OCI-LY7 (cell line): ENCODE data around the gene NOXO1. TPM values are rescaled to one million over a fixed set of nuclear protein-coding genes. Genes with fewer than 3 reads are reported as not detected.

ENCODE experiments used
- BruUV-seq: library from RNA; stranded (reverse); fragments of 400-500 nt; replicated peaks from 2 replicates; lab custom pipeline; 2021; lab: Mats Ljungman, UMichigan
- CTCF ChIA-PET: fragments of 300-600 bp; sonication (Branson Sonifier 250); formaldehyde crosslinking; loops from one replicate; lab custom pipeline; 2022; ENCODE audit warnings: antibody characterized with exemption; ENCODE audit not compliant: unreplicated experiment; lab: Charles Lee
- POLR2A ChIA-PET: fragments of 300-600 bp; sonication (Branson Sonifier 250); formaldehyde crosslinking; loops from one replicate; lab custom pipeline; 2022; ENCODE audit warnings: antibody characterized with exemption; lab: Charles Lee
- DNase-seq: peaks from one replicate; pipeline ENCODE4 v3.0.0-alpha.2; 2015; ENCODE audit warnings: low spot score
- H2AFZ ChIP-seq: fragments of 200-600 bp; sonication (generic), shearing (Covaris generic); 2 replicates; pipeline ENCODE4 v1.6.1; 2014; ENCODE audit warnings: mild to moderate bottlenecking, antibody characterized with exemption, low read length, moderate library complexity
- H3K27ac ChIP-seq: fragments of 200-600 bp; sonication (generic); 2 replicates; pipeline ENCODE4 v1.5.1; 2014; ENCODE audit warnings: mixed run types, low read depth, mild to moderate bottlenecking, moderate library complexity, low read length, inconsistent platforms; ENCODE audit not compliant: poor library complexity, severe bottlenecking
- H3K36me3 ChIP-seq: fragments of 200-600 bp; sonication (generic); 2 replicates; pipeline ENCODE4 v1.6.1; 2014; ENCODE audit warnings: mild to moderate bottlenecking, antibody characterized with exemption, low read length, moderate library complexity, mixed read lengths; ENCODE audit not compliant: insufficient read depth
- H3K4me1 ChIP-seq: fragments of 200-600 bp; sonication (generic); 2 replicates; pipeline ENCODE4 v1.5.1; 2014; ENCODE audit warnings: mild to moderate bottlenecking, low read length; ENCODE audit not compliant: insufficient read depth, poor library complexity, severe bottlenecking
- H3K4me2 ChIP-seq: fragments of 200-600 bp; sonication (generic); 2 replicates; pipeline ENCODE4 v1.6.1; 2014; ENCODE audit warnings: mild to moderate bottlenecking, low read length
- H3K4me3 ChIP-seq: fragments of 200-600 bp; sonication (generic); 2 replicates; pipeline ENCODE4 v1.5.1; 2014; ENCODE audit warnings: mild to moderate bottlenecking, low read depth, low read length; ENCODE audit not compliant: poor library complexity, severe bottlenecking
- H3K79me2 ChIP-seq: fragments of 200-600 bp; sonication (generic); 2 replicates; pipeline ENCODE4 v1.6.1; 2016; ENCODE audit warnings: low read depth, mild to moderate bottlenecking, low read length, moderate library complexity, mixed read lengths; ENCODE audit not compliant: insufficient read depth
- H3K9me2 ChIP-seq: fragments of 200-600 bp; sonication (generic); 2 replicates; pipeline ENCODE4 v1.6.1; 2016; ENCODE audit warnings: mild to moderate bottlenecking, low read length, mixed read lengths; ENCODE audit not compliant: insufficient read depth
- H3K9me3 ChIP-seq: fragments of 200-600 bp; sonication (generic); 2 replicates; pipeline ENCODE4 v1.6.1; 2014; ENCODE audit warnings: mild to moderate bottlenecking, mixed run types, low read length, mixed read lengths
- H4K20me1 ChIP-seq: fragments of 200-600 bp; sonication (generic); 2 replicates; pipeline ENCODE4 v1.6.1; 2014; ENCODE audit warnings: mild to moderate bottlenecking, antibody characterized with exemption, low read length, moderate library complexity, mixed read lengths; ENCODE audit not compliant: insufficient read depth
- CTCF ChIP-seq: fragments of 200-600 bp; sonication (generic); conservative IDR thresholded peaks from 2 replicates; pipeline ENCODE4 v1.5.1; 2014; ENCODE audit warnings: mild to moderate bottlenecking, antibody characterized with exemption, low read length, moderate library complexity, mixed read lengths
- EZH2phosphoT487 ChIP-seq: fragments of 200-600 bp; sonication (generic); IDR thresholded peaks from 2 replicates; pipeline ENCODE4 v1.6.1; 2018; ENCODE audit warnings: low read depth, borderline replicate concordance, mild to moderate bottlenecking, mixed run types, antibody characterized with exemption, low read length, moderate library complexity, mixed read lengths
- intact Hi-C: fragments of 100-400 bp; cut with micrococcal nuclease; formaldehyde crosslinking; loops from one replicate; pipeline ENCODE4 v1.10.0; 2022; ENCODE audit not compliant: unreplicated experiment
- total RNA-seq, 2 experiments: library from RNA; depleted of rRNA in 1 of 2; stranded (reverse); fragments of >200 nt in 1 of 2; shearing (Covaris generic) in 1 of 2; gene quantifications; 2 replicates each; pipeline ENCODE4 v1.2.3, GENCODE V29; 2014 to 2022

The NOXO1 gene
- total RNA-seq, 2 experiments from 2014 or later: 0.22 to 0.30 TPM

- Histone ChIP-seq H3K79me2 (no peaks in the 10 kb centered on the region), H3K4me2 (no peak overlapping the region)
Observed at GRCh38 chr16:1982013-1982433, 754 bp upstream of the NOXO1 start.

GRCh38 chr16:1980770-1981087 is 540 bp downstream of the NOXO1 start:
- no peak for TF ChIP-seq EZH2phosphoT487
- no peak for TF ChIP-seq CTCF
- POLR2A ChIA-PET: no interaction called here
- intact Hi-C loops: no loop called here

More at GRCh38 chr16:1982013-1982433, 754 bp upstream of the NOXO1 start:
- BruUV-seq: no TSS peak
- ChIA-PET CTCF (no interaction called here), POLR2A (interaction anchor here (0.7 kb wide), 1 partner anchor 9 kb away, joined by 3 read pairs; no protein-coding TSS in a partner anchor)
- intact Hi-C loops: no loop called here
- H3K4me3 ChIP-seq: no peak overlapping the region
- H3K4me1 ChIP-seq: peaks cover 14% of the 10 kb centered on the region
- no peak overlapping the region for H3K27ac ChIP-seq
- H3K9me2 ChIP-seq: no peaks in the 10 kb centered on the region
- no peak overlapping the region for H2AFZ ChIP-seq
- TF ChIP-seq EZH2phosphoT487 (no peak), CTCF (no peak)
- DNase-seq: no peak
- peaks cover 35% of the 10 kb centered on the region; the same call in 1 of the 2 replicates for H3K36me3 ChIP-seq
- H3K9me3 ChIP-seq: no peaks in the 10 kb centered on the region
- H4K20me1 ChIP-seq: no peaks in the 10 kb centered on the region

GRCh38 chr16:1980030-1980769 is 1.1 kb downstream of the NOXO1 start:
- H2AFZ ChIP-seq: no peak overlapping the region
- peaks cover 41% of the 10 kb centered on the region for H3K36me3 ChIP-seq
- no peak for TF ChIP-seq EZH2phosphoT487
- TF ChIP-seq CTCF: no peak
- H3K9me2 ChIP-seq: no peaks in the 10 kb centered on the region
- no peak overlapping the region for H3K4me3 ChIP-seq
- no peak overlapping the region for H3K27ac ChIP-seq
- intact Hi-C loops: no loop called here
- H3K79me2 ChIP-seq: no peaks in the 10 kb centered on the region
- no peaks in the 10 kb centered on the region for H4K20me1 ChIP-seq
- BruUV-seq: no TSS peak
- ChIA-PET CTCF (no interaction called here), POLR2A (no interaction called here)
- H3K4me2 ChIP-seq: no peak overlapping the region
- H3K4me1 ChIP-seq: peaks cover 11% of the 10 kb centered on the region
- H3K9me3 ChIP-seq: no peaks in the 10 kb centered on the region
- no peak for DNase-seq

More at GRCh38 chr16:1980770-1981087, 540 bp downstream of the NOXO1 start:
- H3K27ac ChIP-seq: no peak overlapping the region
- CTCF ChIA-PET: no interaction called here
- no peak overlapping the region for H3K4me2 ChIP-seq
- H4K20me1 ChIP-seq: no peaks in the 10 kb centered on the region
- H3K36me3 ChIP-seq: peaks cover 40% of the 10 kb centered on the region
- H3K4me3 ChIP-seq: no peak overlapping the region
- no peak overlapping the region for H2AFZ ChIP-seq
- no peaks in the 10 kb centered on the region for H3K79me2 ChIP-seq
- no peak for DNase-seq
- H3K4me1 ChIP-seq: peaks cover 14% of the 10 kb centered on the region
- no peaks in the 10 kb centered on the region for H3K9me2 ChIP-seq
- no peaks in the 10 kb centered on the region for H3K9me3 ChIP-seq
- no TSS peak for BruUV-seq
